A549 (cell line): ENCODE results near the gene ERCC2. TPM values are rescaled to one million over a fixed set of nuclear protein-coding genes. Genes with fewer than 3 reads are reported as not detected.

ENCODE experiments used
- ATAC-seq, 2 experiments: fragments of 200-7000 bp in 1 of 2; fragments of >200 bp in 1 of 2; cut with Nextera tagmentation in 1 of 2; cut with Tn5 transposase in 1 of 2; 3 replicates each; pipeline versions ENCODE4 v1.8.0 to v1.9.1; 2018 to 2020; ENCODE audit warnings: mild to moderate bottlenecking in 1 of 2, moderate library complexity in 1 of 2
- CTCF ChIA-PET: fragments of 300-600 bp; sonication (Branson Sonifier 250); formaldehyde crosslinking; extraction: SDS; loops from one replicate; lab custom pipeline; 2021; ENCODE audit warnings: antibody characterized with exemption, inconsistent platforms; lab: Yijun Ruan, JAX
- POLR2A ChIA-PET: fragments of 350-600 bp; formaldehyde crosslinking; extraction: SDS; loops from one replicate; lab custom pipeline; 2021; ENCODE audit warnings: antibody characterized with exemption, inconsistent platforms; lab: Yijun Ruan, JAX
- DNase-seq, 2 experiments: peaks; one replicate each; pipeline versions ENCODE4 v3.0.0 to v3.0.0-alpha.2; 2011 to 2016; ENCODE audit warnings: low read depth in 1 of 2, low spot score in 1 of 2
- FAIRE-seq: peaks from 2 replicates; lab custom pipeline; 2011; peaks lifted over from hg19 to GRCh38; lab: Jason Lieb, UNC
- H3K27ac ChIP-seq, 2 experiments: fragments of >200 bp; sonication (Bioruptor Twin); formaldehyde crosslinking; 3 replicates each; pipeline ENCODE4 v1.5.1; 2016 to 2017
- H3K4me1 ChIP-seq: fragments of >200 bp; sonication (Bioruptor Twin); formaldehyde crosslinking; 3 replicates; pipeline ENCODE4 v1.6.1; 2016
- H3K4me2 ChIP-seq: fragments of >200 bp; sonication (Bioruptor Twin); formaldehyde crosslinking; 3 replicates; pipeline ENCODE4 v1.6.1; 2016
- H3K4me3 ChIP-seq: fragments of >200 bp; sonication (Bioruptor Twin); formaldehyde crosslinking; 3 replicates; pipeline ENCODE4 v1.5.1; 2016
- H3K9me3 ChIP-seq: fragments of >200 bp; sonication (Bioruptor Twin); formaldehyde crosslinking; 3 replicates; pipeline ENCODE4 v1.6.1; 2016
- CHD2 ChIP-seq: fragments of 150-350 bp; IDR thresholded peaks from 2 replicates; pipeline ENCODE4 v1.6.1; 2014; ENCODE audit warnings: low read length; ENCODE audit not compliant: partially characterized antibody
- FOSB ChIP-seq: fragments of 250-450 bp; sonication (Bioruptor Pico); IDR thresholded peaks from 2 replicates; pipeline ENCODE4 v1.5.0; 2020; ENCODE audit warnings: mild to moderate bottlenecking, moderate library complexity
- HOXB5 ChIP-seq: fragments of 250-450 bp; sonication (Bioruptor Pico); IDR thresholded peaks from 2 replicates; pipeline ENCODE4 v1.5.0; 2020; ENCODE audit warnings: mild to moderate bottlenecking, moderate library complexity
- JUN ChIP-seq, 2 experiments: fragments of >200 bp; sonication (Bioruptor Twin); formaldehyde crosslinking; IDR thresholded peaks; 2 replicates in 1 of 2; 3 replicates in 1 of 2; pipeline ENCODE4 v1.6.1; 2016 to 2017
- MAFK ChIP-seq: fragments of 450-650 bp; IDR thresholded peaks from 2 replicates; pipeline ENCODE4 v1.6.1; 2014; ENCODE audit not compliant: partially characterized antibody
- MAZ ChIP-seq: fragments of 150-350 bp; IDR thresholded peaks from 2 replicates; pipeline ENCODE4 v1.6.1; 2014; ENCODE audit warnings: antibody characterized with exemption, low read depth, low read length, borderline replicate concordance
- NFE2L2 ChIP-seq: fragments of 150-350 bp; conservative IDR thresholded peaks from 2 replicates; pipeline ENCODE4 v1.6.1; 2014; ENCODE audit warnings: low read length
- NR3C1 ChIP-seq: fragments of >200 bp; sonication (Bioruptor Twin); formaldehyde crosslinking; IDR thresholded peaks from 3 replicates; pipeline ENCODE4 v1.6.1; 2017
- POLR2A ChIP-seq: IDR thresholded peaks from 2 replicates; pipeline ENCODE4 v1.6.1; 2012; ENCODE audit warnings: mild to moderate bottlenecking, low read length
- POLR2AphosphoS2 ChIP-seq: conservative IDR thresholded peaks from 2 replicates; pipeline ENCODE4 v1.6.1; 2012; ENCODE audit warnings: low read length, improper control_type of control experiment, inconsistent platforms
- RCOR1 ChIP-seq: fragments of 150-350 bp; IDR thresholded peaks from 2 replicates; pipeline ENCODE4 v1.6.1; 2014; ENCODE audit warnings: antibody characterized with exemption, low read length, low read depth
- SMC3 ChIP-seq: fragments of >200 bp; sonication (Bioruptor Twin); formaldehyde crosslinking; IDR thresholded peaks from 3 replicates; pipeline ENCODE4 v1.6.1; 2018; ENCODE audit warnings: inconsistent platforms
- SREBF2 ChIP-seq: fragments of 450-650 bp; IDR thresholded peaks from 2 replicates; pipeline ENCODE4 v1.6.1; 2014; ENCODE audit warnings: mild to moderate bottlenecking, moderate library complexity
- TP53 ChIP-seq: fragments of 250-450 bp; sonication (Bioruptor Pico); IDR thresholded peaks from 2 replicates; pipeline ENCODE4 v1.5.0; 2021; ENCODE audit warnings: mild to moderate bottlenecking, moderate library complexity
- ZFP36 ChIP-seq: fragments of 450-650 bp; IDR thresholded peaks from 2 replicates; pipeline ENCODE4 v1.6.1; 2014; ENCODE audit warnings: borderline replicate concordance; ENCODE audit not compliant: partially characterized antibody
- WGBS: methylation state at CpG from one replicate; pipeline ENCODE4 v1.1.6; 2017; ENCODE audit errors: missing lambda C conversion rate; 5-methylcytosine and 5-hydroxymethylcytosine counted together
- polyA plus RNA-seq, 4 experiments: library from polyadenylated mRNA; depleted of rRNA in 3 of 4; stranded (reverse); fragments of >200 nt; fragmentation: RNase III in 1 of 4; extraction: RNeasy Plus Mini Kit Qiagen cat#74134 plus additional on column Dnase treatment in 1 of 4; gene quantifications; 2 replicates in 3 of 4; 3 replicates in 1 of 4; pipeline ENCODE4 v1.2.3, GENCODE V29; 2011 to 2017
- TF ChIP-seq, protein P1 (sequence below): IDR thresholded peaks from 2 replicates; pipeline ENCODE4 v1.6.1; 2012
- TF ChIP-seq, protein P2 (sequence below): fragments of 250-450 bp; sonication (Bioruptor Pico); IDR thresholded peaks from 2 replicates; pipeline ENCODE4 v1.5.0; 2021; ENCODE audit warnings: mild to moderate bottlenecking, moderate library complexity, borderline replicate concordance
- TF ChIP-seq, protein P3 (sequence below): fragments of 450-650 bp; IDR thresholded peaks from 2 replicates; pipeline ENCODE4 v1.6.1; 2014; ENCODE audit warnings: antibody characterized with exemption
- TF ChIP-seq, protein P4 (sequence below): fragments of 150-350 bp; IDR thresholded peaks from 2 replicates; pipeline ENCODE4 v1.6.1; 2014; ENCODE audit warnings: low read depth, mild to moderate bottlenecking, low read length
- TF ChIP-seq, protein P5 (sequence below): IDR thresholded peaks from 2 replicates; pipeline ENCODE4 v1.6.1; 2012

Gene ERCC2
- polyA plus RNA-seq, 2 of the 4 experiments (the other 2 are of a cell fraction) = 12.9 to 19.8 TPM

DNA sequence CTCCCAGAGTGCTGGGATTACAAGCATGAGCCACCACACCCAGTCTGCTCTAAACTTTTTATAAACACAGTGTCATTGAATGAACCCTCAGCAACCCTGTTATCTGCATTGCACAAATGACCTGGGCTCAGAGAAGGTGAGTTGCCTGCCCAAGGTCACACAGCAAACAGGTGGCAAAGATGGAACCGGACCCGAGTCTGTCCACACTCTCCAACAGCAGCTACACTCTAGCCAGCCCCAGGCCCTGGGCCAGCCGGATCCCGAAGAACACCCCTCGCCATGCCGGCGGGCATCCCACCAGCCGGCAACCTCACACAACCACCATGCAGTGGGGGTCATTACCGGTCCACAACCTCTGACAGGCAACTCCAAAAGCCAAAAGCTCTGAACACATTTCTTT lies 14.5 kb downstream of the ERCC2 start:
- CTCF ChIA-PET = interaction anchor here (1.8 to 2.0 kb wide), 2 partner anchors 9 to 18 kb away, joined by 4 to 7 read pairs; no protein-coding TSS in a partner anchor
- no peaks in the 10 kb centered on the region for H3K4me1 ChIP-seq
- WGBS = 94% methylated on average over 9 of the region's 9 CpGs
- H3K4me3 ChIP-seq = no peak overlapping the region
- TF ChIP-seq ZFP36 (peak; percentile 45), NR3C1 (no peak), FOSB (CRISPR knock-in tag) (no peak), SMC3 (no peak), MAFK (no peak)
- FAIRE-seq (no peak), ATAC-seq (no peak), DNase-seq (no peak)
- H3K9me3 ChIP-seq = no peaks in the 10 kb centered on the region
- POLR2A ChIA-PET = no interaction called here
- no peak overlapping the region for H3K4me2 ChIP-seq
- H3K27ac ChIP-seq = no peak overlapping the region

DNA sequence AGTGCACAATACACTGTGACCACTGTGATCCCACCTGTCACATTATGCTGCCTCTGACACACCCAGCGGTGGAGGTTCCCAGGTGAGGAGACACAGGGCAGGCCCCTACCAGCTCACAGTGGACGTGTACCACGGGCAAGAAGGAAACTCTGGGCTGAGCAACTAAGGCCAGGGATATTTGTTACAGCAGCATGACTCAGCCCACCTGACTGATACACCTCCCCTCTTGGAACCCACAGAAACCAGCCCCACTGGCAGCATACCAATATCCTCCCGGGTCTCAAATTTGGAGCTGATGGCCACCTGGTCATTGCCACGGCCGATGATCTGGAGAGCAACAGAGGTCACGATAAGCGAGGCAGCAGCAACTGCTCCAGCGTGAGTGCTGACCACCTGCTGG lies 15.0 kb downstream of the ERCC2 start:
- WGBS = 96% methylated on average over 8 of the region's 9 CpGs
- H3K27ac ChIP-seq = no peak overlapping the region
- no peak for DNase-seq
- ChIA-PET CTCF (interaction anchor here (2.0 kb wide), 1 partner anchor 17 kb away, joined by 7 read pairs; no protein-coding TSS in a partner anchor), POLR2A (no interaction called here)
- H3K4me1 ChIP-seq = no peaks in the 10 kb centered on the region
- no peak for FAIRE-seq
- H3K4me2 ChIP-seq = no peak overlapping the region
- no peaks in the 10 kb centered on the region for H3K9me3 ChIP-seq
- TF ChIP-seq SMC3 (no peak), POLR2AphosphoS2 (no peak), CHD2 (no peak), NFE2L2 (no peak), TP53 (CRISPR knock-in tag) (no peak), POLR2A (no peak), HOXB5 (CRISPR knock-in tag) (no peak), SREBF2 (no peak), RCOR1 (no peak), MAZ (no peak), MAFK (no peak), JUN (IDR thresholded peaks at IDR 0.05) (no peak)
- TF ChIP-seq, protein P1, sequence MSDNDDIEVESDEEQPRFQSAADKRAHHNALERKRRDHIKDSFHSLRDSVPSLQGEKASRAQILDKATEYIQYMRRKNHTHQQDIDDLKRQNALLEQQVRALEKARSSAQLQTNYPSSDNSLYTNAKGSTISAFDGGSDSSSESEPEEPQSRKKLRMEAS = no peak
- TF ChIP-seq, protein P2, sequence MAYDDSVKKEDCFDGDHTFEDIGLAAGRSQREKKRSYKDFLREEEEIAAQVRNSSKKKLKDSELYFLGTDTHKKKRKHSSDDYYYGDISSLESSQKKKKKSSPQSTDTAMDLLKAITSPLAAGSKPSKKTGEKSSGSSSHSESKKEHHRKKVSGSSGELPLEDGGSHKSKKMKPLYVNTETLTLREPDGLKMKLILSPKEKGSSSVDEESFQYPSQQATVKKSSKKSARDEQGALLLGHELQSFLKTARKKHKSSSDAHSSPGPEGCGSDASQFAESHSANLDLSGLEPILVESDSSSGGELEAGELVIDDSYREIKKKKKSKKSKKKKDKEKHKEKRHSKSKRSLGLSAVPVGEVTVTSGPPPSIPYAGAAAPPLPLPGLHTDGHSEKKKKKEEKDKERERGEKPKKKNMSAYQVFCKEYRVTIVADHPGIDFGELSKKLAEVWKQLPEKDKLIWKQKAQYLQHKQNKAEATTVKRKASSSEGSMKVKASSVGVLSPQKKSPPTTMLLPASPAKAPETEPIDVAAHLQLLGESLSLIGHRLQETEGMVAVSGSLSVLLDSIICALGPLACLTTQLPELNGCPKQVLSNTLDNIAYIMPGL (CRISPR knock-in tag) = no peak
- TF ChIP-seq, protein P3, sequence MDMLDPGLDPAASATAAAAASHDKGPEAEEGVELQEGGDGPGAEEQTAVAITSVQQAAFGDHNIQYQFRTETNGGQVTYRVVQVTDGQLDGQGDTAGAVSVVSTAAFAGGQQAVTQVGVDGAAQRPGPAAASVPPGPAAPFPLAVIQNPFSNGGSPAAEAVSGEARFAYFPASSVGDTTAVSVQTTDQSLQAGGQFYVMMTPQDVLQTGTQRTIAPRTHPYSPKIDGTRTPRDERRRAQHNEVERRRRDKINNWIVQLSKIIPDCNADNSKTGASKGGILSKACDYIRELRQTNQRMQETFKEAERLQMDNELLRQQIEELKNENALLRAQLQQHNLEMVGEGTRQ = no peak
- TF ChIP-seq, protein P4, sequence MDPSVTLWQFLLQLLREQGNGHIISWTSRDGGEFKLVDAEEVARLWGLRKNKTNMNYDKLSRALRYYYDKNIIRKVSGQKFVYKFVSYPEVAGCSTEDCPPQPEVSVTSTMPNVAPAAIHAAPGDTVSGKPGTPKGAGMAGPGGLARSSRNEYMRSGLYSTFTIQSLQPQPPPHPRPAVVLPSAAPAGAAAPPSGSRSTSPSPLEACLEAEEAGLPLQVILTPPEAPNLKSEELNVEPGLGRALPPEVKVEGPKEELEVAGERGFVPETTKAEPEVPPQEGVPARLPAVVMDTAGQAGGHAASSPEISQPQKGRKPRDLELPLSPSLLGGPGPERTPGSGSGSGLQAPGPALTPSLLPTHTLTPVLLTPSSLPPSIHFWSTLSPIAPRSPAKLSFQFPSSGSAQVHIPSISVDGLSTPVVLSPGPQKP = no peak
- TF ChIP-seq, protein P5, sequence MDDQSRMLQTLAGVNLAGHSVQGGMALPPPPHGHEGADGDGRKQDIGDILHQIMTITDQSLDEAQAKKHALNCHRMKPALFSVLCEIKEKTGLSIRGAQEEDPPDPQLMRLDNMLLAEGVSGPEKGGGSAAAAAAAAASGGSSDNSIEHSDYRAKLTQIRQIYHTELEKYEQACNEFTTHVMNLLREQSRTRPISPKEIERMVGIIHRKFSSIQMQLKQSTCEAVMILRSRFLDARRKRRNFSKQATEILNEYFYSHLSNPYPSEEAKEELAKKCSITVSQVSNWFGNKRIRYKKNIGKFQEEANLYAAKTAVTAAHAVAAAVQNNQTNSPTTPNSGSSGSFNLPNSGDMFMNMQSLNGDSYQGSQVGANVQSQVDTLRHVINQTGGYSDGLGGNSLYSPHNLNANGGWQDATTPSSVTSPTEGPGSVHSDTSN = no peak
- no peak overlapping the region for H3K4me3 ChIP-seq
- no peak for ATAC-seq
